AG10803 (cell line): Measurements from ENCODE around the gene DNASE1L1.

Source experiments
- DNase-seq: peaks from one replicate; pipeline ENCODE4 v3.0.0; 2010; ENCODE audit warnings: low read depth
- H3K4me3 ChIP-seq: 2 replicates; pipeline ENCODE4 v1.5.1; 2011; ENCODE audit warnings: mild to moderate bottlenecking, low read length, control low read depth
- TF ChIP-seq, protein P1 (sequence below): conservative IDR thresholded peaks from 2 replicates; pipeline ENCODE4 v1.5.1; 2011; ENCODE audit warnings: mild to moderate bottlenecking, low read length, control low read depth, inconsistent platforms

Gene DNASE1L1

DNA sequence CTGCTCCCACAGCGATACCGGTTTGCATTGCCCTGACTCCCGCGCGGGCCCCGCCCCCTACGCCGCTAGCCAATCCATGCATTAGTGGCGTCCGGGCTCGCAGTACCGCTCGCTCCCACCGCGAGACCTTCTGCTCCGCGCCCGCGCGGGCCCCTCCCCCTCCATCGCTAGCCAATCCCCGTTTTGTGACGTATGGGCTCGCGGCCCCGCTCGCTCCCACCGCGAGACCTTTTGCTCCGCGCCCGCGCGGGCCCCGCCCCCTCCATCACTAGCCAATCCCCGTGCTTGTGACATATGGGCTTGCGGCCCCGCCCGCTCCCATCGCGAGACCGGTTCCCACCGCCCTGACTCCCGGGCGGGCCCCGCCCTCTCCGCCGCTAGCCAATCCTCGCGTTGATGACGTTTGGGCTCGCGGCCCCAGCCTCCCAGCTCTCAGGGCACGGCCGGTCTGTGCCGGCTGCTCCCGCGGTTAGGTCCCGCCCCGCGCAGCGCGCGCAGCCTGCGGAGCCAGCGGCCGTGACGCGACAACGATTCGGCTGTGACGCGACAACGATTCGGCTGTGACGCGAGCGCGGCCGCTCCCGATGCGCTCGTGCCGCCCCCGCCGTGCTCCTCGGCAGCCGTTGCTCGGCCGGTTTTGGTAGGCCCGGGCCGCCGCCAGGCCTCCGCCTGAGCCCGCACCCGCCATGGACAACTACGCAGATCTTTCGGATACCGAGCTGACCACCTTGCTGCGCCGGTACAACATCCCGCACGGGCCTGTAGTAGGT is 30.1 kb downstream of the DNASE1L1 start, which contains the start of gene EMD:
TSS of gene EMD (plus strand) at position 497 of the 770 bp plus-strand sequence. CDS start at position 687, 190 bp downstream.
- TF ChIP-seq, protein P1, sequence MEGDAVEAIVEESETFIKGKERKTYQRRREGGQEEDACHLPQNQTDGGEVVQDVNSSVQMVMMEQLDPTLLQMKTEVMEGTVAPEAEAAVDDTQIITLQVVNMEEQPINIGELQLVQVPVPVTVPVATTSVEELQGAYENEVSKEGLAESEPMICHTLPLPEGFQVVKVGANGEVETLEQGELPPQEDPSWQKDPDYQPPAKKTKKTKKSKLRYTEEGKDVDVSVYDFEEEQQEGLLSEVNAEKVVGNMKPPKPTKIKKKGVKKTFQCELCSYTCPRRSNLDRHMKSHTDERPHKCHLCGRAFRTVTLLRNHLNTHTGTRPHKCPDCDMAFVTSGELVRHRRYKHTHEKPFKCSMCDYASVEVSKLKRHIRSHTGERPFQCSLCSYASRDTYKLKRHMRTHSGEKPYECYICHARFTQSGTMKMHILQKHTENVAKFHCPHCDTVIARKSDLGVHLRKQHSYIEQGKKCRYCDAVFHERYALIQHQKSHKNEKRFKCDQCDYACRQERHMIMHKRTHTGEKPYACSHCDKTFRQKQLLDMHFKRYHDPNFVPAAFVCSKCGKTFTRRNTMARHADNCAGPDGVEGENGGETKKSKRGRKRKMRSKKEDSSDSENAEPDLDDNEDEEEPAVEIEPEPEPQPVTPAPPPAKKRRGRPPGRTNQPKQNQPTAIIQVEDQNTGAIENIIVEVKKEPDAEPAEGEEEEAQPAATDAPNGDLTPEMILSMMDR, result no peak
- DNase-seq, result peak; percentile 97
- H3K4me3 ChIP-seq, result peak within 1 kb of the TSS; percentile 74

DNA sequence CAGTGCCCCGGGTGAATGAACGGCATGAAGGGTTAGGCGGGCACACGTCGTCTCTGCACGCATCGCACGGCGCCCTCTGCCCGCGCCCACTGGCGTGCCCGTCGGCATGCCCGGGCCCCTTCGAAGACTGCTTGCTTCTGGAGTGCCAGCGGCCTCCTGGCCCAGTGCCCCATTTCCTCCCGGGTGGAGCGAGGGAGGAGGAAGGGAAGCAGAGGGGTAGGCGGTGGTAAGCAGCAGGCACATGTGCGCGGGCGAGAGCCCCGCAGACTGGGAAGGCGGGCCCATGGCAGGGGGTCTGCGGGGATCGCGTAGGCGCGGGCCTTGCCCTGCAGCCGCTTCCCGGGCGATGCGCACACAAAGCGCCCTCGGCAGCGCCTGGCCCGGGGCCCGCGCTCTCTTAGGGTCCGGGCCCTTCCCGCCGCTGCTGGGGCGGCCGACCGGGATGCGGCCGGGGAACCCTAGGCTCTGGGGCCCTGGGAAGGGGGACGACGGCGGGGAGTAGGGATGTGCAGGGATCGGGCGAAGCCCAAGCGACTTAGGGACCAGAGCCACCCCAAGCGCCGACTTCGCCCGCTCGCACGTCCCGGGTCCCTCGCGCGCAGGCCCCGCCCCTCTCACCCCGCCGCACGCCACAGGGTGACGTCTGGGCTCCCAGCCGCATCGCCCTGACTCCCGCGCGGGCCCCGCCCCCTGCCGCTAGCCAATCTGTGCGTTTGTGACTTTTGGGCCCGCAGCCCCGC is 30.8 kb downstream of the DNASE1L1 start:
- TF ChIP-seq, protein P1, result no peak
- DNase-seq, result peak; percentile 59
- H3K4me3 ChIP-seq, result peak overlapping the region; percentile 49

DNA sequence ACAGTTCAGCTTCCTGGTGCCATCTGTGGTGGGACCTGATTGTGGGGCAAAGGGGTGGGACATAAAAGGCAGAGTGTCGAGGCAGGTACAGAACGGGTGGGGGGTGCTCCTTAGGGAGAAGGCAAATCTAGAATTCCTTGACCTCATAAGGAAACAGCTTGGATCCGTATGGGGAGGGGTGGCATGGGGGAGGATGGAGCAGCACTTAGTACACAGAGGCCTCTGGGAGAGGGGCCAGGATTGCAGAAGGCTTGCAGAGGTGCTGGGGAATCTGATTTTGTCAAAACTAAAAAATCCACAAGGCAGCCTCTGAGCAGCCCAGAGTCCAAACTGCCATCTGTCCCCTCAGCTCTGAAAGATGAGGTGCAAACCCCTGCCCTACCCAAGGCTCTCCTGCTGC is 32.3 kb downstream of the DNASE1L1 start:
- DNase-seq, result peak; percentile 26
- no peak overlapping the region for H3K4me3 ChIP-seq
- TF ChIP-seq, protein P1, result no peak

DNA sequence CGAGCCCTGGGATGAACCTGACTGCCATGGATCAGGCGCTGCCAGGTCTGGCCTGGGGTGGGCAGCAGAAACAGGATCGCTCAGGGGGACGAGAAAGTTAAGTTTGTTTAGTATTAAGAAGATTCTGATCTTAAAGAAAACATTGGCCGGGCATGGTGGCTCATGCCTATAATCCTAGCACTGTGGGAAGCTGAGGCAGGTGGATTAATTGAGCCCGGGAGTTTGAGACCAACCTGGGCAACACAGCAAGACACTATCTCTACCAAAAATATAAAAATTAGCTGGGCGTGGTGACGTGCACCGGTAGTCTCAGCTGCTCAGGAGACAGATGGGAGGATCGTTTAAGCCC is 33.9 kb downstream of the DNASE1L1 start:
- peak overlapping the region; percentile 56 for H3K4me3 ChIP-seq
- DNase-seq, result no peak
- TF ChIP-seq, protein P1, result no peak

DNA sequence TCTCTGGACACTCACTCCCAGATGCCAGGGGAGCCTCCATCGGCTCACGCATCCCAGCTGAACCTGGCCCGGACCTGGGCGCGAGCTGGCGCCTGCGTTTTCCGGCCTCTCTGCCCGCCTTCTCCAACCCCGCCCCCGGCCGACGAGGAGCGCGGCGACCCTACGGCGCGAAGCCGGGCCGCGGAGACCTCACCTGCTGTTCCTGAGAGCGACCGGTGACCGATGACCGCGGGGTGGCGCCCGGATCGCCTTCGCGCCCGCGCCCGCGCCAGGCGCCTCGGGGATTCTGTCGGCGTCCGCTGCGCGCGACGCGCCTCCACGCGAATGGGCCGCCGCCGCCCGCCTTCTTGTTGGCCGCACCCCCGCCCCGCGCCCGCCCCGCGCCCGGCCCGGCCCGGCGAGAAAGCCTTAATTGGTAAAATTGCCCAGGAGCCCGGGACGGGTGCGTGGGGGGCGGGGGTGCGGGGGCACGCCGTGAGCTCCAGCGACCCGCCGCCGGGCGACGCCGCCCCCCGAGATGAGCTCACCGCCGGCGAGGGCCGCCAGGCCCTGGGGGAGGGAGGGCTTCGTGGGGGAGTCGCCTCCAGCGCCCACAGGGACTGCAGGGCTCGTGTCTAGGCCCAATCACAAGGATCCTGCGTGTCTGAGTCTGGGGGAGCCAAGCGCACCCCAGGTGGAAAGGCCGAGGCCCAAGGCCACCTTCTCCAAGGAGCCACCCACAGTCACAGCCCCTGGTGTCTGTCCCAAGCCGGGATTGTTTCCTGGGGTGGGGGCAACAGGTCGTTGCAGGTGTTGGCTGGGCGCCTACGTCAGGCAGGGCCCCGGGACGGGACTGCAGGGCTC is 34.5 kb downstream of the DNASE1L1 start, which contains the start of gene FLNA:
TSS of gene FLNA (minus strand) at position 322 of the 843 bp plus-strand sequence. CDS start 3,389 bp downstream, outside the sequence.
- peak; percentile 22 for DNase-seq
- H3K4me3 ChIP-seq, result peak within 1 kb of the TSS; percentile 78
- TF ChIP-seq, protein P1, result no peak

DNA sequence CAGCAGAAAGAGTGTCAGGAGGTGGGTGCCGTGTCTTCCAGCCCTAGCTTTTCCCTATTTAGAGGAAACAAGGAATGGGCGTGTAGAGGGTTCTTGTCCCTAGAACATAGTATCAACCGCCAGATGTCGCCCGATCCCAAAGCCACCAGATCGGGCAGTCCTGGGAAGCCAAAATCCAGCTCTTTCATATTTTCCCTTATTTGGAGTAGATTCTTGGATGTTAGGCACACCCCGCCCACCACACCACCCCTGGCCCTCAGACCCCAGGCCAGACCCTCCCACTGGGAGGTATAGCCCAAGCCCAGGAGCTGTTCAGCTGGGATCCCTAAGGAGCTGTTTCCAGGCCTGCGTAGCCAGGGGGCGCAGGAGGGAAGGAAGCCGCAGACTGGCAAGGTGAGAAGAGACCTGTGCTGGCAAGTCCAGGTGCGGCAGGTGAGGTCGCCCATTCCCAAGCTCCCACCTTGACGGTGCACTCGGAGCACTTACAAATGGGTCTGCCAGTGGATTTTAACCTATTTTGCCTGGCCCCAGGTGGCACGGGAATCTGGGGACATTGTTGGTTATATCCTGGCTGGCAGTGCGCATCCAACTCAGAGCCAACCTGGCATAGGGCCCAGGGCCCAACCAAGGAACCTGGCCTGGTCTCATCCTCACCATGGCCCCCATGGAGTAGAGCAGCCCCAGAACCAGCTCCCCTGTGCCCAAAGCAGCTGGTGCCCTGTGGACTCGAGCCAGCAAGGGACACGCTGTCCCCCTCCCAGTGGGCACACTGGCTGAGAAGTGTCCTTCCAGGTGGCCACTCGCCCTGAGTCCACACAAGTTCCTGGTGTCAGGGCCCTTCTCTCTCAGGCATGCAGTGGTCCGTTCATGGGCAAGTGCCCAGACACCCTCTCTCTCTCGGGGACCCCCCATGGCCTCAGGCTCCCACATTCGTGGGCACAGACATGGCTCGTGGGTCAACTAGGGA is 35.4 kb downstream of the DNASE1L1 start:
- peak; percentile 84 for DNase-seq
- H3K4me3 ChIP-seq, result peak overlapping the region; percentile 78
- TF ChIP-seq, protein P1, result peak; percentile 44
